Brain microvascular endothelial cell (primary cell): Measurements from ENCODE around the gene EPHA6.
"Not testable (repeated sequence)": the region's sequence is repeated elsewhere in the genome, so short reads cannot be mapped to it uniquely, and the experiment has no call there.

Experiments
- DNase-seq: peaks from one replicate; pipeline ENCODE4 v3.0.0-alpha.2; 2020
- H3K27ac ChIP-seq: fragments of 250-450 bp; sonication (Bioruptor Pico); 2 replicates; pipeline ENCODE4 v1.5.1; 2020; ENCODE audit warnings: mild to moderate bottlenecking, moderate library complexity
- H3K27me3 ChIP-seq: fragments of 250-450 bp; sonication (Bioruptor Pico); replicated peaks from 2 replicates; pipeline ENCODE4 v1.5.1; 2020; ENCODE audit warnings: mild to moderate bottlenecking
- H3K36me3 ChIP-seq: fragments of 250-450 bp; sonication (Bioruptor Pico); replicated peaks from 2 replicates; pipeline ENCODE4 v1.5.1; 2020; ENCODE audit warnings: mild to moderate bottlenecking
- H3K4me3 ChIP-seq: 2 replicates; pipeline ENCODE4 v1.5.1; 2011; ENCODE audit warnings: low read depth, mild to moderate bottlenecking, control low read depth, low read length, moderate library complexity
- CTCF ChIP-seq: IDR thresholded peaks from 2 replicates; pipeline ENCODE4 v1.5.1; 2011; ENCODE audit warnings: low read depth, mild to moderate bottlenecking, moderate library complexity, low read length, control low read depth, inconsistent platforms; ENCODE audit errors: missing control alignments
- in situ Hi-C: cut with HindIII; loops from 2 replicates; pipeline ENCODE4 v1.10.0; 2017; ENCODE audit warnings: low sequenced_read_pairs, low pct_ligation_motif_present

EPHA6 gene

DNA sequence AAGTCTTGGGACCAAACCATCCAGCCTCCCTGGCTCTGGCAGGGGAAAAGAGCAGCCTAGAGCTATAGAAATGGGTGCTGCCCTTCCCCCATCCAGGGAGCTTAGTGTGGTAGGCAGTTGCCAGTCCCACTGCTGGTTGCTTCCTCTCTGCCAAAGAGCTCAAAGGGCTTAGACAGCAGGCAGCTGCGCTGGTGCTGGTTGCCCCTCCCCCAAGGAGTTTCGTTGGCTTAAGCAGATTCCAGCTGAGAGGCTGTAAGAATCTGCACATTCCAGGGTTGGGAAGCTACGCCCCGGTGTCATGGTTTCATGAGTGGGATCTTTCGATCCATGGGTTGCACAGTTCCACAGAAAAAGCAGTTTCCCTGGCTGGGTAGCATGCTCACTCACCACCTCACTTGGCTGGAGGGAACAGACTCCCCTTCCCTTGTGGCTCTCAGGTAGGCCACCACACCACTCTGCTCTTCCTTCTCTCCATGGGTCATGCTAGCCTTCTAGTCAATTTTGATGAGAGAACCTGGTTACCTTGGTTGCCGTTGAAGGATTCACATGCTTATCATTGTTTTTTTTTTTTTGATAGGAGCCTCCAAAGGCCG is 195.1 kb downstream of the EPHA6 start:
- no peak for DNase-seq
- Histone ChIP-seq H3K36me3 (no peaks in the 10 kb centered on the region), H3K4me3 (no peak overlapping the region), H3K27me3 (no peaks in the 10 kb centered on the region), H3K27ac (no peak overlapping the region)
- in situ Hi-C loops, result no loop called here
- TF ChIP-seq CTCF, result no peak

- in situ Hi-C loops, result no loop called here
- Histone ChIP-seq H3K4me3 (no peak overlapping the region), H3K36me3 (no peaks in the 10 kb centered on the region), H3K27ac (no peak overlapping the region), H3K27me3 (no peaks in the 10 kb centered on the region)
- TF ChIP-seq CTCF, result no peak
- DNase-seq, result no peak
Observed at GRCh38 chr3:97010881-97011657, 196.7 kb downstream of the EPHA6 start.

GRCh38 chr3:97021778-97022177 is 207.4 kb downstream of the EPHA6 start:
- TF ChIP-seq CTCF, result no peak
- Histone ChIP-seq H3K27ac (no peak overlapping the region), H3K4me3 (no peak overlapping the region), H3K27me3 (no peaks in the 10 kb centered on the region), H3K36me3 (no peaks in the 10 kb centered on the region)
- no peak for DNase-seq
- in situ Hi-C loops, result no loop called here

GRCh38 chr3:97025612-97026011 is 211.2 kb downstream of the EPHA6 start:
- in situ Hi-C loops, H3K36me3 ChIP-seq, H3K27me3 ChIP-seq, DNase-seq, H3K27ac ChIP-seq, H3K4me3 ChIP-seq: not testable (repeated sequence)

DNA sequence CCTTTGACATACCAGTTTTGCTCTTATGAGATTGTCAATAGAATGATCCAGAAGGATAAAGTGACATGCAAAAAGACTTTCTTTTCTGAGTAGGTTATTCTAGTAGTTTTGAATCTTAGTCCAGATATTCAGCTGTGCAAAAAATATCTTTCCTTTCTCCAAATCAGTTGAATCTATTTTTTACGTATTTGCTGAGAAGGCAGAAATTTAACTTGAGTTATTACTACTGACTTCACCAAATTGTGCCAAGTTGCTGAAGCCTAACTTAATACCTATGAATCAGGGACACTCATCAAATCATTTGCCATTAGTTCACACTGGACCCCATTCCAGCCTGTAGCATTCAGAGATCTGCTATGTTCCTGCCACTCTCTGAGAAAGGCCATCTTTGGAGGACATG is 215.6 kb downstream of the EPHA6 start:
- DNase-seq, result no peak
- no peak overlapping the region for H3K4me3 ChIP-seq
- no peak overlapping the region for H3K27ac ChIP-seq
- H3K27me3 ChIP-seq, result no peaks in the 10 kb centered on the region
- in situ Hi-C loops, result no loop called here
- H3K36me3 ChIP-seq, result no peaks in the 10 kb centered on the region
- TF ChIP-seq CTCF, result no peak

- Histone ChIP-seq H3K27me3 (no peaks in the 10 kb centered on the region), H3K27ac (no peak overlapping the region), H3K4me3 (no peak overlapping the region), H3K36me3 (no peaks in the 10 kb centered on the region)
- no peak for TF ChIP-seq CTCF
- no peak for DNase-seq
- in situ Hi-C loops, result no loop called here
Observed at GRCh38 chr3:97037294-97037943, 223.0 kb downstream of the EPHA6 start.
